ENCODE measurements around the gene ACSL6.
"Not testable (repeated sequence)": the region's sequence is repeated elsewhere in the genome, so short reads cannot be mapped to it uniquely, and the experiment has no call there.

The ACSL6 gene

DNA sequence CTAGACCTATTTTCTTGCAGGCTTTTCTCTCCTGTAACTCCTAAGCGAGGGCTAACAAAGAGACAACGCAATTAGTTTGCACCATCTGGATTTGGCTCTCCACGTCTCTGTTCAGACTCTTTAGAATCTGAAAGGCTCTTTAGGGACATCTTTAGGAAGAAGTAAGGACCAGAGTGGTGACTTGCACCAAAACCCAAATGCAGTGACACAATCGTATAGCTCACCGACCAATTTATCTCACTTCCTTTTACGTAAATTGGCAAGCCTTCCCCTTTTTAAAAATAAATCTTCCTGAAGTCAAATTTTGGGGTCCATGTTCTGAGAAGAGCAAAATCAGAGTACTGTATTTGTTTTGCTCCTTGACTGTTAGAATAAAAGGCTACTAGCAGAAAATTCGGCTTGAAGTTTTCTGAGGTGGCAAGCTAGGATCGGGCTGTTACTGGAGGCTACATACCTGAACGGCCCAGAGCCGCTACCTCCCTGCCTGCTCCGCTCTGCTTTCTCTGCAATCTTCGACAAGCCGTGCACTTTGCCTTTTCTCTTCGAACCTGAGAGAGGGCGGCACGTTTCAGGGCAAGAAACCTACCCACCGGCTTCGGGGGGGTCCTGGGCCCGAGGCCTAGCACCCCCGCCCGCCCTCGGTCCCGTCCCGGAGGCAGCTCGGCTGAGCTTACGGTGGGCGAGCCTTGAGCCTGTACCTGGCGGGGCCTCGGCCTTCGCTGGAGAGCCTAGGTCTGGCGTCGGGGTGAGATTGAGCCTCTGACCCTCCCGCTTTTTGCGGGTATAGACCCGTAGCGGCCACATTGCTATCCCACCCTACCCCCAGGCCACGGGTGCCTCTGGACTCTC, 66.5 kb downstream of the ACSL6 start:
- no peak for DNase-seq (ENCODE audit: low spot score)

DNA sequence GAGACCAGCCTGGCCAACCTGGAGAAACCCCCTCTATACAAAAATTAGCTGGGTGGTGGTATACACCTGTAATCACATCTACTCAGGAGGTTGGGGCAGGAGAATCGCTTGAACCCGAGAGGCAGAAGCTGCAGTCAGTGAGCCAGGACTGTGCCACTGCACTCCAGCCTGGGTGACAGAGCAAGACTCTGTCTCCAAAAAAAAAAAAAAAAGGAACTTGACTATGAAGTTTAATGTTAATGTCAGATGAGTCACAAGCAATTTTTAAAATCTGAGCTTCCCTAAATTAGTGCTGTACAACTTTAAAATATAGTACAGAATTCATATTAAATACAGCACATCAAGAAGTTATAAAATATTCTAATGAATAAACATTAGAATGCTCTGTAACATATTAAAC, 67.5 kb downstream of the ACSL6 start:
- DNase-seq (ENCODE audit: low spot score) = no peak

DNA sequence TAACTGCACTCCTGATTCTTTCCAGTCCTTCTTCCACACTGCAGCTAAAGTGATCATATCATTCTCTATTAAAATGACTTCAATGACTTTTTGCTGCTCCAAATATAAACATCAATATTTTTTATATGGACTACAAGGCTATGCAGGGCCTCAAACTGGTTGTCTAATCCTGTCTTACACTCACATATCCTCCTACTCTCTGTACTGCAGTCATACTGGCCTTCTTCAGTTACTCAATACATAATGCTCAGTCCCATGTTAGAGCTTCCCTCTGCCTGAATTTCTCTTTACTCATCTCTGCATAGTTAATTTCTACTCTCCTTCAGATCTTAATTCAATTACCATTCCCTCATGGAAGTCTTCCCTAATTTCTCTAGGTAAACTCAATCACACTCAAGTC, 69.4 kb downstream of the ACSL6 start:
- no peak for DNase-seq (ENCODE audit: low spot score)

DNA sequence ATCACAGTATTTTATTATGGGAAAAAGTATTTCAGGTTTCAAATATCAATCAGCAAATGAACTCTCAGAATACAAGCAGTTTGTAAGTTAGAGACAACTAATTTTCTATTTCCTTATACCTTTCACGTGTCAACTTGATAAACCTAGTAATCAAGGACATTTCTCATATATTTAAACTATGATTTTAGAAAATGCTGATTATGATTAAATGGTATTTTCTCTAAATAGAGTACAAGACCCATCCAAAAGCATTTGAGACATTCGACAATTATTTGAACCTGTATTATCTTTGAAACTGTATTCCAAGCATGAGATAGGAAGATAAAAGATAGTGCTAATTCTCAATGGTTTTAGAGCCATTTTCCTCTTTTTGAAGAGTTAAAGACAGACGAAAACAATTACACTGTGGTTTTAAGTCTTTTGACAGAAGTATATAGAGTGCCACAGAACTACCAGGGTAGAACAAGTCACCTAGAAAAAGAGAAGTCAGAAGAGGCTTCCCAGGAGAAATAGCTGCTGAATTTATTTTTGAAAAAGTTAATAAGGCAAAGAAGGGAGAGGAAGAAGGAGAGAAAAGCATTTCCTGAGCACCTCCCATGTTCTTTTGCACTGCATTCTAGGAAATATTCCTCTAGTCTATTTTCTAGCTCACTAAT, 71.6 kb downstream of the ACSL6 start:
- DNase-seq (ENCODE audit: low spot score) = no peak

DNA sequence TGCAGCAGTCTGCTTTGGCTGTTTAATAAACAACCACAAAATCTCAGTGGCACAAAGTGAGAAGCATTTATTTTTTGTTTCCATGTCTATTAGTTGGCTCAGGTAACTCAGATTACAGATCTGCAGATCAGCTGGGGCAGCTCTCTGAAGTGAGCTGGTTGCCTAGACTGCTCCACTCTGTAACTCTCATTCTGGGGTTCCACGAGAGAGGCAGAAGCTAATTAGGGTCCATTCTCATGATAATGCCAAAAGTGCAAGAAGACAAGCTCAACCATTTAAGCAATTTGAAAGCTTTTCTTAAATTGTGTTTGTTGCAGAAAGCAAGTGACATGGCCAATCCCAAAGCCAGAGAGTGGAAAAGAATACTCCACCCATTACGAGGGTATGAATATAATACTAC, 79.2 kb downstream of the ACSL6 start:
- DNase-seq (ENCODE audit: low spot score) = no peak

DNA sequence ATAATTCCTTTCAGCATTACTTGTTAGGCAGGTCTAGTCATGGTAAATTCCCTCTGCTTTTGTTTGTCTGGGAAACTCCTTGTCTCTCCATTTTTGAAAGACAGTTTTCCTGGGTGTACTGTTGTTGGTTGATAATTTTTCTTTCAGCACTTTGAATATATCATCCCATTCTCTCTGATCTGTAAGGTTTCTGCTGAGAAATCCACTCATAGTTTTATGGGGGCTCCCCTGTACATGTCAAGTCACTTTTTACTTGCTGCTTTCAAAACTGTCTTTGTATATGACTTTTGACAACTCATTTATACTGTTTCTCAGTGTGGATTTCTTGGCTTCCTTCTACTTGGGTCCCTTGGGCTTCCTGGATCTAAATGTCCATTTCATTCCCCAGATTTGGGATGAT, 82.5 kb downstream of the ACSL6 start:
- DNase-seq (ENCODE audit: low spot score) = no peak

DNA sequence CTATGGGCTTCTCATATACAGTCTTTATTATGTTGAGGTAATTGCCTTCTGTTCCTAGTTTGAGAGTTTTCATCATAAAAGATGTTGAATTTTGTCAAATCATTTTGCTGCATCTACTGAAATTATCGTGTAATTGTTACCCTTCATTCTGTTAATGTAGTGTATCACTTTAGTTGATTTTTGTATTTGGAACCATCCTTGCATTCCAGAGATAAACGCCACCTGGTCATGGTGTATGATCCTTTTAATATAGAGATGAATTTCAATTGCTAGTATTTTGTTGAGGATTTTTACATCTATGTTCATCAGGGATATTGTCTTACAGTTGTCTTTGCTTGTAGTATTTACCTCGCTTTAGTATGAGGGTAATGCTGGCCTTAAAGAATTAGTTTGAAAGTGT, 85.3 kb downstream of the ACSL6 start:
- DNase-seq (ENCODE audit: low spot score) = no peak

DNA sequence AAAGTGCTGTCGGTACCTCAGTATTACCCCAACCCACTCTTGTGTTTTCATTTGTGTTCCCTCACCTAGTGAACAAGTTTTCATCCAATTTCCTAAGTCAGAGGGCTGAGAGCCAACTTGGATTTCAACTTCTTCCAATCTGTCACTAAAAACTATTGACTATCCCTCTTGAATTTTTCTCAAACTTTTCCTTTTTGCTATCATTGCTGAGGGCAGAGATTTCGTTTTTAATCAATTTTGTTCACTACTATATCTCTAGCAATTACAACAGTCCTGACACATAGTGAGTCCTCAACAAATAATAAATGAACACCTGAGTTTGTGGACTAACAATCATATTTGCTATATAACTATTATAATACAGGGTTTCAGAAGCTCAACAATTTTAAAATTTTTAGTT, 95.0 kb downstream of the ACSL6 start:
- DNase-seq (ENCODE audit: low spot score) = no peak

DNA sequence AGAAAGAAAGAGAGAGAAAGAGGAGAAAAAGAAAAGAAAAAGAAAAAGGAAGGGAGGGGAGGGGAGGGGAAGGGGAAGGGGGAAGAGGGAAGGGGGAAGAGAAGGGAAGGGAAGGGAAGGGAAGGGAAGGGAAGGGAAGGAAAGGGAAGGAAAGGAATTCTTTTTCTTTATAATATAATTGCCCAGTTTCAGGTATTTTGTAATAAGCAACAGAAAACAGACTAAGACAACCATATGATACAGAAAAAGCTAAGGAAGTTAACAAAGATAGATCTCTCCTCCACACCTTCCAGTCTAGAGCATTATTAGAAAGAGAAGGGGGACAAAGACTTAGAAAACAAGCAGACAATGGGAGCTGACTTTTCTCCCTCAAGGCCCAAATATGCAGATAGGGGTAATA, 97.0 kb downstream of the ACSL6 start:
- DNase-seq (ENCODE audit: low spot score) = no peak

DNA sequence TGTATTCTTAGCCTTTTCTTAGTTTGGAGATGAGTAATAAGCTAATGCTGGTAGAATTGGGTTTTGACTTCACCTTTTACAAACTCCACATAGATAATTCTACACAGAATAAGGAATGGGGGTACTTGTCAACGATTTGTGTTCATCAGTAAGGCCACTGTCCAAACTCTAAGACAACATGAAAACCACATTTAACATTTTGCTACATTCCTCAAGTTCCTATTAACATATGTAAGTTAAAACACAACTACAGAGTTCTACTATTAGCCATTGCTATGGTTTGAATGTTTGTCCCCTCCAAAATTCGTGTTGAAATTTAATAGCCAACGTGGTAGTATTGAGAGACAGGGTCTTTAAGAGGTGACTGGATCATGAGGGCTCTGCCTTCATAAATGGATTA, 97.9 kb downstream of the ACSL6 start:
- DNase-seq (ENCODE audit: low spot score) = no peak

DNA sequence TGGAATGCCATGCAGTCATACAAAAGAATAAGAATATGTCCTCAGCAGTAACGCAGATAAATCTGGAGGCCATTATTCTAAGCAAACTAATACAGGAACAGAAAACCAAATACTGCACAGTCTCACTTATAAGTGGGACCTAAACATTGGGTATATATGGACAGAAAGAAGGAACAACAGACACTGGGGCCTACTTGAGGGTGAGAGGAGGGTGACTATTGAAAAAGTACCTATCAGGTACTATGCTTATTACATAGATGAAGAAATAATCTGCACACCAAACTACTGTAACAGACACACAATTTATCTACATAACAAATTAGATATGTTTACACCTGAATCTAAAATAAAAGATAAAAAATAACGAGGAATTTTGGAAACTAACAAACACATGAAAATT, 104.8 kb downstream of the ACSL6 start:
- no peak for DNase-seq (ENCODE audit: low spot score)

DNA sequence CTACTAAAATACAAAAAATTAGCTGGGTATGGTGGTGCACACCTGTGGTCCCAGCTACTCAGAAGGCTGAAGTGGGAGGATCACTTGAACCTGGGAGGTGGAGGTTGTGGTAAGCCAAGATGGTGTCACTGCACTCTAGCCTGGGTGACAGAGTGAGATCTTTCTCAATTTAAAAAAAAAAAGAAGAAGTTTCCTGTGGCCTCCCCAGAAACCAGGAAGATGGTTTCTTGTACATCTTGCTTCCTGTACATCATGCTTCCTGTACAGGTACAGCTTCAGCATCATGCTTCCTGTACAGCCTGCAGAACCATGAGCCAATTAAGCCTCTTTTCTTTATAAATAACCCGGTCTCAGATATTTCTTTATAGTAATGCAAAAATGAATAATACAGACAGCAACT, 109.2 kb downstream of the ACSL6 start:
- not testable (repeated sequence) for DNase-seq (ENCODE audit: low spot score)

Measured in SK-N-DZ (cell line).